OCI-LY7 (cell line): Measurements from ENCODE around the gene SDHA.
"Not testable (repeated sequence)": the region's sequence is repeated elsewhere in the genome, so short reads cannot be mapped to it uniquely, and the experiment has no call there.

Experiments used
- EZH2phosphoT487 ChIP-seq: fragments of 200-600 bp; sonication (generic); IDR thresholded peaks from 2 replicates; pipeline ENCODE4 v1.6.1; 2018; ENCODE audit warnings: low read depth, borderline replicate concordance, mild to moderate bottlenecking, mixed run types, antibody characterized with exemption, low read length, moderate library complexity, mixed read lengths
- TF ChIP-seq, protein P1 (sequence below): fragments of 200-600 bp; sonication (generic); conservative IDR thresholded peaks from 2 replicates; pipeline ENCODE4 v1.5.1; 2014; ENCODE audit warnings: mild to moderate bottlenecking, antibody characterized with exemption, low read length, moderate library complexity, mixed read lengths

DNA sequence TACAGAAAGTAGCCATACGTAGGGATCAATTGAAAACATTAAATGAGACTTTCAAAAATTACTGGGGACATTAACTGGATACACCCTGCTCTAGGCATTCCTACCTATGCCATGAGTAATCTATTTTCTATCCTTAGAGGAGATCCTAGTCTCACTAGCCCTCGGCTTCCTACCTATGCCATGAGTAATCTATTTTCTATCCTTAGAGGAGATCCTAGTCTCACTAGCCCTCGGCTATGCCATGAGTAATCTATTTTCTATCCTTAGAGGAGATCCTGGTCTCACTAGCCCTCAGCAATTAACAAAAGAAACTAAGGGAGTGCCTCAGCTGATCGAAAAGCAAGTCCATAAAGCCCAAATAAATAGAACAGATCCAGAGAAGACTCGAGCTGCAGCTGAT lies 27.6 kb downstream of the SDHA start:
- TF ChIP-seq, protein P1, sequence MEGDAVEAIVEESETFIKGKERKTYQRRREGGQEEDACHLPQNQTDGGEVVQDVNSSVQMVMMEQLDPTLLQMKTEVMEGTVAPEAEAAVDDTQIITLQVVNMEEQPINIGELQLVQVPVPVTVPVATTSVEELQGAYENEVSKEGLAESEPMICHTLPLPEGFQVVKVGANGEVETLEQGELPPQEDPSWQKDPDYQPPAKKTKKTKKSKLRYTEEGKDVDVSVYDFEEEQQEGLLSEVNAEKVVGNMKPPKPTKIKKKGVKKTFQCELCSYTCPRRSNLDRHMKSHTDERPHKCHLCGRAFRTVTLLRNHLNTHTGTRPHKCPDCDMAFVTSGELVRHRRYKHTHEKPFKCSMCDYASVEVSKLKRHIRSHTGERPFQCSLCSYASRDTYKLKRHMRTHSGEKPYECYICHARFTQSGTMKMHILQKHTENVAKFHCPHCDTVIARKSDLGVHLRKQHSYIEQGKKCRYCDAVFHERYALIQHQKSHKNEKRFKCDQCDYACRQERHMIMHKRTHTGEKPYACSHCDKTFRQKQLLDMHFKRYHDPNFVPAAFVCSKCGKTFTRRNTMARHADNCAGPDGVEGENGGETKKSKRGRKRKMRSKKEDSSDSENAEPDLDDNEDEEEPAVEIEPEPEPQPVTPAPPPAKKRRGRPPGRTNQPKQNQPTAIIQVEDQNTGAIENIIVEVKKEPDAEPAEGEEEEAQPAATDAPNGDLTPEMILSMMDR: not testable (repeated sequence)
- TF ChIP-seq EZH2phosphoT487: not testable (repeated sequence)
